ENCODE results near the gene RAB11A.

Gene RAB11A

DNA sequence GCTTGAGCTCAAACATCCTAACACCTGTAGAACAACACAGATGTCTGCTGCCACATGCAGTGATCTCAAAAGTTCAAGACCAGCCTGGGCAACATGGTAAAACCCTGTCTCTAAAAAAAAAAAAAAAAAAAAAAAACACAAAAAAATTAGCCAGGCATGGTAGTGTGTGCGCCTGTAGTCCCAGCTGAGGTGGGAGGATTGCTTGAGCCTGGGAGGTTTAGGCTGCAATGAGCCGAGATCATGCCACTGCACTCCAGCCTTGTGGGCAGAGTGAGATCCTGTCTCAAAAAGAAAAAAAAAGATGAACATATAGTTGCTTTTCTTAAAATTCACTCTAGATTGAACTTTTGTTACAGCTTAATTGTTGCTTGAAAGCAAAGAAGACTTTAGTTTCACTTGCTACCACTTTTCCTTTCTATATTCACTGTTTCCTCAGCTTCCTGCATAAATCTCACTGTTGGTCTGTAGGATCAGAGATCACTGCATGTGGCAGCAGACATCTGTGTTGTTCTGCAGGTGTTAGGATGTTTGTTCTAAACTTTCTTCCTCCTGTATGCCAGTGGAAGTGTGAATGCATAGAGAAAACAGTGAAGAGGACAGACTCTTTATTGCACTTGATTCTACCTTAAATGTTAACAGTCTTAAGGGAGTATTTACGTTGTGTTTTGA lies 12.6 kb downstream of the RAB11A start:
- H3K4me3 ChIP-seq (ENCODE audit: low read depth, low read length), result no peak overlapping the region
- DNase-seq (ENCODE audit: low read depth, low spot score), result no peak
- TF ChIP-seq, protein P1, sequence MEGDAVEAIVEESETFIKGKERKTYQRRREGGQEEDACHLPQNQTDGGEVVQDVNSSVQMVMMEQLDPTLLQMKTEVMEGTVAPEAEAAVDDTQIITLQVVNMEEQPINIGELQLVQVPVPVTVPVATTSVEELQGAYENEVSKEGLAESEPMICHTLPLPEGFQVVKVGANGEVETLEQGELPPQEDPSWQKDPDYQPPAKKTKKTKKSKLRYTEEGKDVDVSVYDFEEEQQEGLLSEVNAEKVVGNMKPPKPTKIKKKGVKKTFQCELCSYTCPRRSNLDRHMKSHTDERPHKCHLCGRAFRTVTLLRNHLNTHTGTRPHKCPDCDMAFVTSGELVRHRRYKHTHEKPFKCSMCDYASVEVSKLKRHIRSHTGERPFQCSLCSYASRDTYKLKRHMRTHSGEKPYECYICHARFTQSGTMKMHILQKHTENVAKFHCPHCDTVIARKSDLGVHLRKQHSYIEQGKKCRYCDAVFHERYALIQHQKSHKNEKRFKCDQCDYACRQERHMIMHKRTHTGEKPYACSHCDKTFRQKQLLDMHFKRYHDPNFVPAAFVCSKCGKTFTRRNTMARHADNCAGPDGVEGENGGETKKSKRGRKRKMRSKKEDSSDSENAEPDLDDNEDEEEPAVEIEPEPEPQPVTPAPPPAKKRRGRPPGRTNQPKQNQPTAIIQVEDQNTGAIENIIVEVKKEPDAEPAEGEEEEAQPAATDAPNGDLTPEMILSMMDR (IDR thresholded peaks at IDR 0.05; ENCODE audit: low read depth, low read length), result no peak
- in situ Hi-C loops (cut with HindIII; ENCODE audit: low sequenced_read_pairs), result no loop called here

DNA sequence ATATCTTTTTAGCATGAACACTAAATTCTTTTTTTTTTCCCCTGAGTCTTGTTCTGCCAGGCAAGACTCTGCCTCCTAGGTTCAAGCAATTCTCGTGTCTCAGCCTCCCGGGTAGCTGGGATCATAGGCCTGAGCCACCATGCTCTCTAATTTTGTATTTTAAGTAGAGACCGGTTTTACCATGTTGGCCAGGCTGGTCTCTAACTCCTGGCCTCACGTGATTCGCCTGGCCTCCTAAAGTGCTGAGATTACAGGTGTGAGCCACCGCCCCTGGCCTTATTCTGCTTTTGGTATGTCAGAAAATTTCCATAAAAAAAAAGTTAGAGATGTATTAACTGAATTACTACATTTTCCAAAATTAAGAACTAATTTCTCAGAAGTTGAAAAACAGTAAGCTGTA lies 14.3 kb downstream of the RAB11A start:
- in situ Hi-C loops (cut with HindIII; ENCODE audit: low sequenced_read_pairs), result no loop called here
- no peak for DNase-seq (ENCODE audit: low read depth, low spot score)
- TF ChIP-seq, protein P1 (IDR thresholded peaks at IDR 0.05; ENCODE audit: low read depth, low read length), result no peak
- H3K4me3 ChIP-seq (ENCODE audit: low read depth, low read length), result no peak overlapping the region

DNA sequence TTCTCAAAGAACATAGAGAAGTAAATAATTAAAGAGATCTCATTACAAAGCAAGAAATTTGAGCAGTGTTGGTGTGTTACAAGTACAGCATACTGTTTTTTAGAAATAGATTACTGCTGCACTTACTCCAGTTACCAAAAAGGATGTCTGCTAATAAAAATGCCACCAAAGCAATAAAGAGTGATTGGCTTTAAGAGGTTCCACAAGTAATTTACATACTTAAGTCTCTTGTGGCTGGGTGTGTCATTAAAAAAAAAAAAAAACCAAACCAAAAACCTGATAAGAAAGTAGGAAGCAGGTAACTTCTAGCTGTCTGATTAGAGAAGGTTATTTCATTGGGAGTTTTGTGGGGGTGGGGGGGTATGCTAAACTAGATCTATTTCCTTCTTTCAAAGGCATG lies 15.2 kb downstream of the RAB11A start:
- DNase-seq (ENCODE audit: low read depth, low spot score), result no peak
- TF ChIP-seq, protein P1 (IDR thresholded peaks at IDR 0.05; ENCODE audit: low read depth, low read length), result no peak
- no peak overlapping the region for H3K4me3 ChIP-seq (ENCODE audit: low read depth, low read length)
- in situ Hi-C loops (cut with HindIII; ENCODE audit: low sequenced_read_pairs), result no loop called here

DNA sequence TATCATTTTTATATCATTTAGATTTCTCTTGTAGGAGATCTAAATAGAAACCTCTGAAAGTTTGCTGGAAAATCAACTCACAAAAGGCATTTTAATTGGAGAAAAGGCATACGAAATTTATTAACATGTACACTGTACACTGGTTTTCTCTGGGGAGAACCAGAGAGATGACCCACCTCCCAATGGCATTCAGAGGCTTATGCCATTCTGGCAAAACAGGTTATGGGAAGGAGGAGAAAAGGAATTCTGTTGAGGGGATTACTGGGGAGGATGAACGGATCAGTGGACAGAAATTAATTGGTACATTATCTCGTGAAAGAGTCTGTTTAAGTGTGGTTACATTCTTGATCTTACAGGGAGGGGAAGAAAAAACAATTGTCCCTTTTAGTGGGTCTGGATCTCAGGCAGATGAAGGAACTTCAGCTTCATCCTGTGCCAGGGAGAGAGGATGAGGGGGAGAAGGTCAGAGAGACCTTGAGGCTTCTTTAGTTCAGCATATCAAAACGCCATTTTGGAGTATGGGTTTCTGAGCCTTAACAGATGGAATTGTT lies 16.5 kb downstream of the RAB11A start:
- DNase-seq (ENCODE audit: low read depth, low spot score), result no peak
- in situ Hi-C loops (cut with HindIII; ENCODE audit: low sequenced_read_pairs), result no loop called here
- TF ChIP-seq, protein P1 (IDR thresholded peaks at IDR 0.05; ENCODE audit: low read depth, low read length), result no peak
- no peak overlapping the region for H3K4me3 ChIP-seq (ENCODE audit: low read depth, low read length)

DNA sequence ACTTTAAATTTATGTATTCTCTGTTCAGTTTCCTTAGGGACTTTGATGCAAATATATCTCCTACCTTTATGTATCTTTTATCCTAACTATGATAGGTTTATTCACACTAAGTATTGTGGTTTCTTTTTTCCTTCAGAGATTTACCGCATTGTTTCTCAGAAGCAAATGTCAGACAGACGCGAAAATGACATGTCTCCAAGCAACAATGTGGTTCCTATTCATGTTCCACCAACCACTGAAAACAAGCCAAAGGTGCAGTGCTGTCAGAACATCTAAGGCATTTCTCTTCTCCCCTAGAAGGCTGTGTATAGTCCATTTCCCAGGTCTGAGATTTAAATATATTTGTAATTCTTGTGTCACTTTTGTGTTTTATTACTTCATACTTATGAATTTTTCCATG lies 18.3 kb downstream of the RAB11A start:
- no peak for DNase-seq (ENCODE audit: low read depth, low spot score)
- no peak overlapping the region for H3K4me3 ChIP-seq (ENCODE audit: low read depth, low read length)
- TF ChIP-seq, protein P1 (IDR thresholded peaks at IDR 0.05; ENCODE audit: low read depth, low read length), result no peak
- in situ Hi-C loops (cut with HindIII; ENCODE audit: low sequenced_read_pairs), result no loop called here

DNA sequence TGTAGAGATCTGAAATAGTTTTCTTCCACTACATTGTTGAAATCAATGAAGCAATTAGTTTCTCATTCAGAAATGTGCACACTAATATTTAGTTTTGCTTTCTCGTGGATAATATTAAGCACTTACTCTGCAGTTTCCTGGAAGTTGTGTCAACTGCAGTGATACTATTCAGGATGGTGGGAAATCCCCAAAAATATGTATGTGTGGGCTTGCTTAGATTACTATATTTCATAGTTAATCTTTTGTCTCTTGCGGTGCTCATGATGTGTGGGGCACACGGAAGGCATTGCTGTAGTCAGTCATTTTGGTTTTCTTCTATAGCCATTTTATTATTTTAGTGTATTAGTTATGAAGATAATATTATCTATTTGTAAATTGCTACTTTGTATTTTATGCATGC lies 19.7 kb downstream of the RAB11A start:
- no peak overlapping the region for H3K4me3 ChIP-seq (ENCODE audit: low read depth, low read length)
- TF ChIP-seq, protein P1 (IDR thresholded peaks at IDR 0.05; ENCODE audit: low read depth, low read length), result no peak
- DNase-seq (ENCODE audit: low read depth, low spot score), result no peak
- in situ Hi-C loops (cut with HindIII; ENCODE audit: low sequenced_read_pairs), result no loop called here

Data from astrocyte of the spinal cord (primary cell).